HG03025 (cell line): Measurements from ENCODE around the gene TBX1.

Experiments used
- ATAC-seq: cut with Tn5 transposase; IDR thresholded peaks from one replicate; pipeline ENCODE4 v1.9.1; 2021; ENCODE audit warnings: mild to moderate bottlenecking, moderate library complexity; ENCODE audit not compliant: unreplicated experiment, low FRiP score

TBX1 gene

DNA sequence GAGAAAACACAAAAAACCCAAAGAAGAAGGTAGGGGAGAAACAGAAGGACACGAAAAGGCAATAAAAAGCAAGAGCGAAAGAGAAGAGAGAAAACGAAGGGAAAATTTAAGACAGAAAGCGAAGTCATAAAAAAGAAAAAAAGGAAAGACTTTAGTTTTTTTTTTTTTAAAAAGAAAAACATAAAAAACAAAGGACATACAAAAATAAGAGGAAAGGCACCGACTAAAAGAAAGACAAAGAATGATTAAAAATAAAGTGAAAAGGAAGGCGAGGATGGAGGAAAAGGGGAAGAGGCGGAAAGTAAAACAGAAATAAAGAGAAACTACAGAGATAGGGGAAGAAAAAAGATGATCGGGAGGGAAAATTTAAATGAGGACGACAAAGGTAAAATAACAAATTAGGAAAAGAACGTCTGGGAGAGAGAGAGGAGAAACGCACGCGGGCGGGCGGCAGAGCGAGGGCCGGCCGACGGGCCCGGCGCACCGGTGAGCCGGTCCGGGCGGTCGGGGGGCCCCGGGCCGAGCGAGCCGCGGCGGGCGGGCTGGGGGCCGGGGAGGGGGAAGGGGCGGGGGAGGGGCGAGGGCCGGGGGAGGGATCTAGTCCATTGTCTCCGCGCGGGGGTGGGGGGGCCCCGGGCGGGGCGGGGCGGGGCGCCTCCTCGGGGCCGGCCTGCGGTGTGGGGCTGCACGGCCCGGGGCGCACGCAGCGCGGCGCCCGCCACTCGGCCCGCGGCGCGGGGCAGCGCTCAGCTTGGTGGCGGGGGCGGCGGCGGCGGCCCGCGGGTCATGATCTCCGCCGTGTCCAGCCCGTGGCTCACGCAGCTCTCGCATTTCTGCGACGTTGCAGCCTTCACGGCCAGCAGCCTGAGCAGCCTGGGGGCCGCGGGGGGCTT lies at the start of gene TBX1:
TBX1 (plus strand) TSS at position 721 of the 893 bp plus-strand sequence; CDS start at position 787, 66 bp downstream.
- no peak for ATAC-seq

DNA sequence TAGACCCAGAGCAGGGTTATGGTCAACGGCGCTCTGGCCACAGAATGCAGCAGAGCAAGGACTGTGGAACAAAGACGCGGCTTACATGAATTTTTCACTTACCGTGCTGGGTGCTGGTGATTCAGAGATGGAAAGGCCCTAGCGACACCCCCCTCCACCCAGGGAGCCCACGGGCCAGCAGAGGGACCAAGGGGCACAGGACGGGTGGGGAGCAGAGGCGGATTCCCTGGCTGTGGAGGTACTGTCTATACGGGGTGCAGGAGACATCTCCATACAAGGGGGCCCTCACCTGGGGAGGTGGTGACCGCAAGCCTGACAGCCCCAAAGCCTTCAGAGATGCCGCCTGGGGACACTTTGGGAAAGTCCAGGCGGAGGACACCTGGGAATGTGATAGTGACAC lies 47.3 kb upstream of the TBX1 start:
- no peak for ATAC-seq

DNA sequence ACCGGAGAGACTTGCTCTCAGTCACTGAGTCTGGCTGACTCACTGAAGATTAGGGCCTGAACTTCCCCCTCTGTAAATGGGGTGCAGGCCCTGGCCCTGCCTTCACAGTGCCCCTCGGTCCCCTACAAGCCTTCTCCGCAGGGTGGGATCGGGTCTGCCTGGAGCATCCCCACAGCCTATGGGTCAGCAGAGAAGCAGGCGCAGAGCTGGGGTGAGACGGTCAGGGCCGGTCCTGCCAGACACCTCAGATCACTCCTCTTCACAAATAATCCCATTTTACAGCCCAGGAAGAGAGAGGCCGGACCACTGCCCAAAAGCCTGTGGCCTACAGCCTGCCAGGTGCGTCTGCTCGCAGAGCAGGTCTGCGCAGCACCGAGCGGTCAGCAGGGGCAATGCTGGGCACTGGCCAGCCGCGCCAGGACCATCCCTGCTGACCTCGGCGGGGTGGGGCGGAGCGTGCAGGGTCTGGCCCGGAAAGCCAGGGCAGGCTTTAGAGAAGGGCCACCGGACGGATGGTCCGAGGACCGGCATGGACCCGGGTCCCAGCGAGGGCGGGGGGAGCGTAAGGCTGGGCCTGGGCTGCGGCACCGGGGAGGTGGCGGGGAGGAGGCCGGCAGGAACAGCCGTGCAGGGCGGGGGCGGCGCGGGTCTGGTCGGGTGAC lies 46.8 kb upstream of the TBX1 start:
- no peak for ATAC-seq

DNA sequence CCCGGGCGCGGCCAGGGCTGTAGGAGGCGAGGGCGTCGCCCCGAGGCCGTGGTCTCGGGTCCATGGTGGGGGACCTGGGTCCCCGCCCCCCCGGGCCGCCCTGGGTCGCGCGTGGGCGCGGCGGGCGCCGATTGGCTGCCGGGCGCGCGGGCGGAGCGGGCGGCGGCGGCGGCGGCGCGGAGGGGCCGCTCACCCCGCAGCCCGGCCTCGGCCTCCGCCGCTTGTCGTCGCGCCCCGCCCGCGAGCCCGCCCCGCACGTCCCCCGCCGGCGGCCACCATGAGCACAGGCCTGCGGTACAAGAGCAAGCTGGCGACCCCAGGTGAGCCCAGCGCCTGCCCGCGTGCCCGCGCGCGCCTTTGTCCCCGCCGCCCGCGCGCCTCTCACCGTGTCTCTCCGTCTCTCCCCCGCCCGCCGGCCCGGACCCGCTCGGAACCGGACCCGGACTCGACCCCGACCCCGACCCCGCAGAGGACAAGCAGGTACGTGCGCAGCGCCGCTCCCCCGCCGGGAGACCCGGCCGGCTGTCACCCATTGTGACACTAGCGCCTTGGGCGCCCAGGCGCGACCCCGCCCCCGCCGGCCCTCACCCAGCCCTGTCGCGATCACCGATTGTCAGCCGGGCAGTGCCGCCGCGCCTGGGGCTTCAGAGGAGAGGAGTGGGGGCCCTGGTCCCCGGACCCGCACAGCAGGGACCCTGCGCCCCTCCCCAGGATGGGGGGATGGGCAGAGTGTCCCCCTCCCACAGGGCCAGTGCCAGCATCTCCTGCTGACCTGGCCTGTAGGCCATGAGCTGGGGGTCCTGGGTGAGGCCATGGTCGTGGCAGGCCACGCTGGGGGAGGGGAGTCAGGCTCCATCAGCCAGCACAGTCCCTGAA lies 46.0 kb upstream of the TBX1 start, which contains the start of gene SEPTIN5:
SEPTIN5 (plus strand) TSS at position 192 of the 876 bp plus-strand sequence; CDS start at position 278, 86 bp downstream.
- no peak for ATAC-seq

DNA sequence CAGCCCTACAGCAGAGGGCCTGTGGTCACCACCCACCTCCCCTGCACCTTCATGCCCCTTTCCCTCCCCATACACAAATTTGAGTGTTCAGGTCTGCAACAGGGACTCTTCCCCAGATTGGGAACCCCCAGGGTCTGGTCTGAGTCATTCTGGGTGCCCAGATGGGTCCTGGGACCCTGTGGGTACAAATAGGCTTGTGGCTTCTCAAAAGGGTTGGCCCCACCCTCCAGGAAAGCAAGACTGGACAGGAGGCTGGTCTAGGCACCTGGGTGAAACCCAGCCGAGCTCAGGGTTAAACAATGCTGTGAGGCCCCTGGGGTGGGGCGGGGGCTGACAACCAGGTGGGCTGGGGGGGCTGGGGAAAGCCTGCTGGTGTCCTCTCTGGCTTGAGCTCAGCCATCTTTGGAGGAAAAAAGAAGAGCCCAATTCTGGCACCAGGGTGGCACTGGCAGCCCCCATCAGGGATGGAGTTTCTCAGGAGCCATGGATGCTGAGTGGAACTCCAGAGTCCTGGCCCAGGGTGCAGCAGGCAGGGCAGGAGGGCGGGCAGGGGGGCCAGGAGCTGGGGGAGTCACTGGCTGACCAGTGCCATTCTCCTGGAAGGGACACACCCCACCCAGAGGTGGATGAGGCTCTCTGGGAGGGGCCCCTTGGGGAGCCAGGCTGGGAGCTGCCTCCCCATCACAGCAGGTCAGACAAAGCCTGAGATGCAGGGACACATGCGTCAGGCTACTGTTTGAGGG lies 45.2 kb upstream of the TBX1 start:
- ATAC-seq, result no peak

DNA sequence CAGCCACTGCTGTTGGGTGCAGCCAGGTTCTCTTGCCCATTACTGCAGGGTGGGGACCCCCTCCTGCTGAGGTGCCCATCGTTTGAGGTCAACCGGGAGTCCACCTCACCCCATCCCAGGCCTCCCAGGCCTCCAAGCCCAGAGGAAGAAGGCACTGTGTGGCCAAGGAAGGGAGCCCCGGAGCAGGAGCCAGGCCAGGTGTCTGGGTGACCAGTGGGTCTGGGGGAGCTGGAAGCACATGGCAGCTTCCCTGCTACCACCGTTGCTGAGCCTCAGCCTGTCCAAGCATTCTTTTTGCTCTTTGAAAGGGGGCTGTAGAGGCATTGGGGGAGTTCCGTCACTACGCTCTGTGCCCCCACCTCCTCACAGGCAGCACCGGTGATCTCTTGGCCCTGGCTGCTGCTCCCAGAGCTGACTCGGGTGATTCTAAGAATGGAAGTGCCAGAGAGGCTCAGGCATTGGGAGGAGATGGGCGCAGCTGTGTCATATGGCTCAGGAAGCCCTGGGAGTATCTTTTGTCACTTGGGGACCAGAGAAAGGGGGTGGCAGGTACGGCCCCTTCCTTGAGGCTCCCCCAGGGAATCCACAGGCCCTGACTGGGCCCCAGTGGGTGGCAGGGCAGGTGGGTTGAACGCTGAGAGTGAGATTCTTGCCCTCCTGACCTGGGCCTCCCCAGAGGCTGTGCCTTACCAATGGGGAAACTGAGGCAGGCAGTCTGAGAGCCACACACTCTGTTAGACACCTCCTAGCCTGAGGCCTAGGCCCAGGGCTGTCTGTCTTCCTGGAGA lies 44.3 kb upstream of the TBX1 start:
- ATAC-seq, result no peak

DNA sequence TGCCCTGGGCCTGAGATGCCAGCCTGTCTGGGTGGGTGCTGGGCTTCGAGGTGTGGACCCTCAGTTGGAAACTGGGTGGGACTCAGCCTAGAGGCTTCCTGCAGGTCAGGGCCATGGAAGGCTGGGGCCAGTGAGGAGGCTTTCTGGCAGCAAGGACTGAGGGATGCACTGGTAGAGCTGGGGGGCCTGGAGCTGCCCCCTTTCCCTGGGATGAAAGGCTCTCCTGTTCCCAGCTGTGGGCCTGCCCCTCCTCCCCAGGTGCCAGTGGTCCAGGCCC lies 43.8 kb upstream of the TBX1 start:
- ATAC-seq, result no peak

DNA sequence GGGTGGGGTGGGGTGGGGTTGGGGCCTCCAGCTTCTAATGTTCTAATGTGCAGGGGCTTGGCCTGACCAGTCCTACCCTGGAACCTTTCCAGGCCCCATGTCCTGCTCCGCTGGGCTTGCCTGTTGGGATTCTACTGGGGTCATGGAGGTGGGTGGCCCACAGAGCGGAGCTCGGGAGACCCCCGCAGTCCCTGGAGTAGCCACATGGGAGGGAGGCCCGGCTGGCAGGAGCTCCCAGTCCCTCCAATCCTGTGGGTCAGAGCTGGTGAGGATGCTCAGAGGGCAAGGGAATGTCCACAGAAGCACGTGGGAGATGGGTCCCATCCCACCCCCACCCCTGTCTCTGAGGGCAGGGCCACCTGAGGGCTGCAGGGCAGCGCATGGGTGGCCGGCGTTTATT lies 43.4 kb upstream of the TBX1 start:
- ATAC-seq, result no peak

DNA sequence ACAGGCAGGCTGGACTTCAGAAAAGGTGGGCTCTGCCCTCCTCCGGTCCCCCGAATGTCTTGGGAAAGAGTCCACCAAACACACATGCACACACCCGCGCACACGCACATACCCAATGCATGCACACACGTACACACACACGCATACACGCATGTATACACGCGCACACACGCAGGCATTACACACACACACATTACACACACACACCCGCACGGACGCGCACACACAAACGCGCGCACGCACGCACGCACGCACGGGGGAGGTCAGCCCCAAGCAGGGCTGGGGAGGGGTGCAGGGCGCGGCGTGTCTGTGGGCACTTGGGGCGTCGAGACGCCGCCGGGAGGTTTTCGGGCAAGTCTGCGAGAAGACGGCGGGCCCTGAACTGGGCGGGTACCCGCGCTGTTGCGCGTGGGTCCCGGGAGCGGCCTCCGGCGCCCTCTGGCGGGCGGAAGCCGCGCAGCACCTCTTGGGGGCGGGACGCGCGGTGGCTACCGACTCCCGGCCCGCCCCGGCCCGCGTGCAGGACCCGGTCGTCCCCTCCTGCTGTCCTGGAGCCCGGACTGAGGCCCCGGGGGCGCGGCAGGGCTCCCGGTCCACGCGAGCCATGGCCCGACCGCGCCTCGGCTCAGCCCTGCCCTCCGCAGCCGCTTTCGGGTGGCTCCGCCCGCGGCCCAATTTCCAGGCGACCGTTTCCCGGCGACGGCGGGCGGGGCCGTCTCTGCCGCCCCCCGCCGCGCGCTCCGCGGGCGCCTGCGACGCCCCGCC lies 42.7 kb upstream of the TBX1 start:
- no peak for ATAC-seq

DNA sequence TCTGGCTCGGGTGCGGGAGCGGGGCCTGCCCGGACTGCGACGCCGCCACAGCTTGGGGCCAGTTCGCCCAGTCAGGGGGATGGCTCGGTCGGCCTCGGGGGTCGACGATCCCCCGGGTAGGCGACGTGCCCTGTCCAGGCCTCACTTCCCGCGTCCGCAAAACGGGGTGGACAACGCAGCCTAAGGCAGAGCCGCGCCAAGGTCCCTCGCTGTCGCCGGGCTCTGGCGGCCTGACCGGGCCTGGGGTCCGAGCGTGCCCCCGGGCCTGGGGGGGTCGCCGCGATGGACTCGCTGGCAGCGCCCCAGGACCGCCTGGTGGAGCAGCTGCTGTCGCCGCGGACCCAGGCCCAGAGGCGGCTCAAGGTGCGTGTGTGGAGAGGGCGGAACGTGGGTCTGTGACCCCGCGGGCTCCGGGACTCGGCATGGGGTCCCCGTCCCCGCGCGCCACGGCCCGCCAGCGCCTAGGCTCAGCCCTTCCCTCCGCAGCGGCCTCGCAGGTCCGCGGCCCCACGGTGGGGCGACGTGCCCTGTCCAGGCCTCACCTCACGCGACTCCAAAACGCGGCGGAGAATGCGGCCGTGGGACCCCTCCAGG lies 42.0 kb upstream of the TBX1 start:
- no peak for ATAC-seq

DNA sequence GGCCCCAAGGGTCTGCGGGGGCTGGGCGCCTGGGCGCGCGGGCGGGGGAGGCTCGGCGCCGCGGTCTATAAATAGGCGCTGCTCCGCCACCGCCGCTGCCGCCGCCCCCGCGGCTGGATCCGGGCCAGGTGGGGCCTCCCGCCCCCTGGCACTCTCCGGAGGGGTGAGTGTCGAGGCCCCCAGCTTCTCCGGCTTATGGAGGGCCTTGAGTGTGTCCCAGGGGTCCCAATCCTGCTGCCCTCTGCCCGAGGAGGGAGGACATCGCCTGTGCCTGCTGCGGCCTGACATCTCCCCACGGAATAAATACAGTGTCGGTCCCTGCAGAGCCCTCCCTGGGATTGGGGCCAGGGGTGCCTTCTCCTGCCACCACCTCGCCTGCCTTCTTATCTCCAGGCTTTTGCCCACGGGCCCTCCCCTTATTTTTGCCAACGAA lies 41.5 kb upstream of the TBX1 start:
- no peak for ATAC-seq

DNA sequence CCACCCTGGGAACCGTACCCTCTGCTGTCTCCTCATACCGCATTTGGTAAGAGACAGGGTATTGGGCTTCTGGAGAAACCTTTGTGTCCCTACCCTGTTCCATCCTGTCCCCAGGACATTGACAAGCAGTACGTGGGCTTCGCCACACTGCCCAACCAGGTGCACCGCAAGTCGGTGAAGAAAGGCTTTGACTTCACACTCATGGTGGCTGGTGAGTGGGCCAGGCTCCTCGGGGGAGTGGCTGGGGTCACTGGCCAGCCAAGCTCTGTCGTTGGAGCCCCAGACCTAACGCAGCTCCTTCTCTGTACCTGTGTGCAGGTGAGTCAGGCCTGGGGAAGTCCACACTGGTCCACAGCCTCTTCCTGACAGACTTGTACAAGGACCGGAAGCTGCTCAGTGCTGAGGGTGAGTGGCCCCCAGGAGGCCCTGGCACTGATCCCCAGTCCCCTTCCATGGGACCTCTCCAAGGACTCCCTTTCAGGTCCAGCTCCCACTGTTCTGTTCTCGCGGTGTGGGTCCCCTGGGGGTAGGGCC lies 41.0 kb upstream of the TBX1 start:
- ATAC-seq, result no peak

DNA sequence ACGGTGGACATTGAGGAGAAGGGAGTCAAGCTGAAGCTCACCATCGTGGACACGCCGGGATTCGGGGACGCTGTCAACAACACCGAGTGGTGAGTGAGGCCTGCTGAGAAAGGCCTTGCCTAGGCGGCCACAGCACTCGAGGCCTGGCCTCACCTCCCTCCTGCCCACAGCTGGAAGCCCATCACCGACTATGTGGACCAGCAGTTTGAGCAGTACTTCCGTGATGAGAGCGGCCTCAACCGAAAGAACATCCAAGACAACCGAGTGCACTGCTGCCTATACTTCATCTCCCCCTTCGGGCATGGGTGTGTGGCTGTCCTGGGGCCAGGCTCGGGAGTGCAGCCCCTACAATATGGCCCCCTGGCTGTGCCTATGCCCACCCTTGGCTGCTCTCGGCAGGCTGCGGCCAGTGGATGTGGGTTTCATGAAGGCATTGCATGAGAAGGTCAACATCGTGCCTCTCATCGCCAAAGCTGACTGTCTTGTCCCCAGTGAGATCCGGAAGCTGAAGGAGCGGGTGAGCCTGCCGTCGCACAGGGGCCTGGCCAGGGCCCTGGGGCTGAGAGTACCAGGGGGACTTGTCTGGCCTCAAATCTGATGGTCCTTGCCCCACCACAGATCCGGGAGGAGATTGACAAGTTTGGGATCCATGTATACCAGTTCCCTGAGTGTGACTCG lies 40.3 kb upstream of the TBX1 start:
- ATAC-seq, result no peak

DNA sequence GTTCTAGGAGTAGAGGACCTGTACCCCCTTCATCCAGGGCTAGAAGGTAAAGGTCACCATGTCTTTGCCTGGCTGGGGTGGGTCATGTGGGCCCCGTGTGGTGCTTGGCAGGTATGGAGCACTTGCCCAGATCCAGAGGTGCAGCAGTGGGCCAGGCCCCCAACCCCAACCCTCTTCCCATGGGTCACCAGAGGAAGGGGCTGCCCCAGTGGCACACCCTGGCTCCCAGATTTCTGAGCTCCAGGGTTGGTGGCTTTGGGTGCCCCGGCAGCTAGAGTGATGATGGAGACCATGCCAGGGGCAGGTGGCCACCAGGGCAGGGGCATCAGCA lies 39.6 kb upstream of the TBX1 start:
- ATAC-seq, result no peak

DNA sequence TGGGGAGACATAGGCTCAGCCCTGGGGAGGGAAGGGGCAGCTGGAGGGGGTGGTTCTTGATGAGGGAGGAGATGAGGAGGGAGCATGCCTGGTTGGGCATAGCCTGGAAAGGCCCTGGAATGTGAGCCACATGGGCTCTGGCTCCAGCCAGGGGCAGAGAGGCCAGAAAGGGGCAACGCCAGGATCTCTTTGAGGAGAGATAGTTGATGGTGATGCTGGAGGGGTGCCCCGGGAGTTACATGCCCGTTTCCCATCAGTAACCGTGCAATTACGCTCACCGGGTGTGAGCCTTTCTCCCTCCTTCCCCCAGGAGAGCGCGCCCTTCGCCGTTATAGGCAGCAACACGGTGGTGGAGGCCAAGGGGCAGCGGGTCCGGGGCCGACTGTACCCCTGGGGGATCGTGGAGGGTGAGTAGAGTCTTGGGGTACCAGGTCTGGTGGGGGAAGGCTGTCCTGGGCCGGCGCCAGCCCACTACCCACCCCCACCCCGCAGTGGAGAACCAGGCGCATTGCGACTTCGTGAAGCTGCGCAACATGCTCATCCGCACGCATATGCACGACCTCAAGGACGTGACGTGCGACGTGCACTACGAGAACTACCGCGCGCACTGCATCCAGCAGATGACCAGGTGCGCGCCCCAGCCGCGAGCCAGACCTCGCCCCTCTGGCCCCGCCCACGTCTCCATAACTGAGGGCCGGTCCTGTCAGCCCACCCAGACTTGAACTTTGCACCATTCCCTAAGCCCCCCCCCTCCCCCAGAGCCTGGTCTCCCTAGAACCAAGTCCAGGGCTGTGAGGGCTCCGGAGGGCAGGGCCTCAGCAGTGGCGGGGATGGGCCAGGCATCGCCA lies 39.0 kb upstream of the TBX1 start:
- ATAC-seq, result no peak

DNA sequence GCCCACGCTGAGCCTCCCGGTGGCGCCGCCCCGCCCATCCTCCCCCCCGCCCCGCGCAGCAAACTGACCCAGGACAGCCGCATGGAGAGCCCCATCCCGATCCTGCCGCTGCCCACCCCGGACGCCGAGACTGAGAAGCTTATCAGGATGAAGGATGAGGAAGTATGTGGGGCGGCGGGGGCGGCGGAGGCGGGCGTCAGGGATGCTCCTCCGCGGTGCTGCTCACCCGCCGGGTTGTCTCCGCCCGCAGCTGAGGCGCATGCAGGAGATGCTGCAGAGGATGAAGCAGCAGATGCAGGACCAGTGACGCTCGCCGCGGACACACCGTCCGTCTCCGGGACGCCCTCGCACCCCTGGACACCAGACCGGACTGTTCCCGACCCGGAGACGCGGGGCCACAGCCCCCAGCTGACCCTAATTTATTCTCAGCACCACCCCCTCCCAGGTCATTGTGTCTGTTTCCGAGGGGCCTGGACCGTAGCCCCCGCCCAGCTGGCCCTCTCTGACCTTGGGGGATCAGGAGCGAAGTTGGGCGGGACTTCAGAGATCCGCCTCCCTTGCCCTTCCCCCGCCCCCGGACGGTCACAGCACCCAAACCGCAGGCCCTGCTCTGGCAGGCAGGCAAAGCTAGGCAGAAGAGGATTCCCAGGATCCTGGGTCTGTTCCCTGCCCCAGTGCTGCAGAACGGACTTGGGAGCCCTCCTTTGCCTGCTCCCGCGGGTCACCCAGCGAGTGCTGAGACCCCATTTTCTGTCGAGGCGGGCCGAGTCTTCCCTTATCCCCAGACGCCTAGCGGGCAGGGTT lies 38.2 kb upstream of the TBX1 start:
- ATAC-seq, result no peak
